ENCODE measurements around the gene CHRNB1.

The CHRNB1 gene

GRCh38 chr17:7403977-7404736 lies 40.7 kb upstream of the CHRNB1 start, which contains the start of gene TMEM256:
Gene TMEM256, minus strand, starts transcription at chr17:7404097. Its CDS starts 13 bp downstream, at chr17:7404084.
- in situ Hi-C loops (cut with HindIII; ENCODE audit: low sequenced_read_pairs), result no loop called here
- DNase-seq (ENCODE audit: low read depth, low spot score), result peak; percentile 100
- peak within 1 kb of the TSS; percentile 74 for H3K4me3 ChIP-seq (ENCODE audit: low read depth, low read length)
- peak; percentile 6 for TF ChIP-seq CTCF (IDR thresholded peaks at IDR 0.05; ENCODE audit: low read depth, low read length)

GRCh38 chr17:7404737-7405349 lies 40.0 kb upstream of the CHRNB1 start:
- no peak for DNase-seq (ENCODE audit: low read depth, low spot score)
- TF ChIP-seq CTCF (IDR thresholded peaks at IDR 0.05; ENCODE audit: low read depth, low read length), result no peak
- in situ Hi-C loops (cut with HindIII; ENCODE audit: low sequenced_read_pairs), result no loop called here
- H3K4me3 ChIP-seq (ENCODE audit: low read depth, low read length), result peak overlapping the region; percentile 70

DNA sequence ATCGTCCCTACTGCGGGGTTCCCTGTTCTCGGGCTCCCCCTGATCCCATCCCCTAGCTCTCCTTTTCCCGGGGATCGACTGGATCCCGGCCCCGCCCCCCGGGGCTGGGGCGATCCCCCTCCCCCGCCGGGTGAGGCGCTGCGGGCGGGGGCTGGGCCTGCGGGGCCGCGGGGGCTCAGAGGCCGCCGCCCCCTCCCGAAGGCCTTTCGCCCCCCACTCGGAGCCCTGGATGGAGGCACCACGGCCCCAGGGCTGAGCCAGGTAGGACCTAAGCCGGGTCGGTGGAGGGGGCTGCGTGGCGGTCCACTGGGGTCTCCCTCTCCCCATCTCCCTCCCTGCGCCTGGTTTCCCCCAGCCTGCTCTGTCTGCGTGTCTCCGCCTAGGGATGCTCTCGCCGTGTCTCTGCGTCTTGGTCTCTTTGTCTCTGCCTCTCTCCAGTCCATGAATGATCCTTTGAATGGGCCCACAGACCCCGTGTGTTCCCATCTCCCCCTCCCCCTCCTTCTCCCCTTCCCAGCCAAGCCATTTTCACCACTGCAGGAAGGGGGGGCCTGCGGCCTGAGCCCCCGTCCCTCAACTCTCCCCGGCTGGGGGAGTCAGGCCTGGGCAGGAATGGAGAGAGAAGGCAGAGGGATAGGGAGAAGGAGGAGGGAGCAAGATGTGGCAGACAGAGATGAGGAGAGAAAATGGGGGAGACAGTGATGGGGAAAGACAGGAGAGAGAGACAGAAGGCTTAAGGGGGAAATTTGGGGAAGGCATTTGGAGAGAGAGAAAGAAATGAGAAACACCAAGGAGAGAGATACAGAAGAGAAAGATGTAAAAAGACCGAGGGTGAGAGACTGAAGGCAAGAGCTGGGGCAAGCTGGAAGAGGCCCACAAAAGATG lies 39.3 kb upstream of the CHRNB1 start:
- peak overlapping the region; percentile 70 for H3K4me3 ChIP-seq (ENCODE audit: low read depth, low read length)
- no peak for DNase-seq (ENCODE audit: low read depth, low spot score)
- in situ Hi-C loops (cut with HindIII; ENCODE audit: low sequenced_read_pairs), result no loop called here
- no peak for TF ChIP-seq CTCF (IDR thresholded peaks at IDR 0.05; ENCODE audit: low read depth, low read length)

GRCh38 chr17:7406235-7406825 lies 38.5 kb upstream of the CHRNB1 start:
- in situ Hi-C loops (cut with HindIII; ENCODE audit: low sequenced_read_pairs), result no loop called here
- no peak for TF ChIP-seq CTCF (IDR thresholded peaks at IDR 0.05; ENCODE audit: low read depth, low read length)
- peak overlapping the region; percentile 70 for H3K4me3 ChIP-seq (ENCODE audit: low read depth, low read length)
- DNase-seq (ENCODE audit: low read depth, low spot score), result no peak

- in situ Hi-C loops (cut with HindIII; ENCODE audit: low sequenced_read_pairs), result no loop called here
- TF ChIP-seq CTCF (IDR thresholded peaks at IDR 0.05; ENCODE audit: low read depth, low read length), result no peak
- no peak overlapping the region for H3K4me3 ChIP-seq (ENCODE audit: low read depth, low read length)
- no peak for DNase-seq (ENCODE audit: low read depth, low spot score)
Observed at GRCh38 chr17:7407082-7407481, 37.8 kb upstream of the CHRNB1 start.
